ENCODE data around the gene DLGAP1. TPM values are rescaled to one million over a fixed set of nuclear protein-coding genes. Genes with fewer than 3 reads are reported as not detected.

The DLGAP1 gene
- total RNA-seq, 1 donor from 2014 or later: 7.7 TPM

- Mint-ChIP-seq H3K27me3 (ENCODE audit: low read depth) (no peaks in the 10 kb centered on the region), H3K4me1 (ENCODE audit: low read depth) (peaks cover 7% of the 10 kb centered on the region), H3K36me3 (ENCODE audit: low read depth) (no peaks in the 10 kb centered on the region), H3K27ac (ENCODE audit: unreplicated experiment) (no peak overlapping the region), H3K9me3 (ENCODE audit: low read depth) (no peaks in the 10 kb centered on the region), H3K4me3 (ENCODE audit: unreplicated experiment) (no peak overlapping the region)
- no peak for DNase-seq (ENCODE audit: low spot score)
- no peak for TF ChIP-seq CTCF (IDR thresholded peaks at IDR 0.05)
These were observed 507.7 kb downstream of the DLGAP1 start for GRCh38 chr18:3947383-3947782.

- H3K27me3 Mint-ChIP-seq (ENCODE audit: low read depth): no peaks in the 10 kb centered on the region
These were observed 519.8 kb downstream of the DLGAP1 start for GRCh38 chr18:3935305-3935704.

GRCh38 chr18:3932276-3932675 is 522.8 kb downstream of the DLGAP1 start:
- H3K4me1 Mint-ChIP-seq (ENCODE audit: low read depth): peaks cover 19% of the 10 kb centered on the region
- H3K27ac Mint-ChIP-seq (ENCODE audit: unreplicated experiment): no peak overlapping the region
- H3K36me3 Mint-ChIP-seq (ENCODE audit: low read depth): no peaks in the 10 kb centered on the region
- no peak for DNase-seq (ENCODE audit: low spot score)
- TF ChIP-seq CTCF (IDR thresholded peaks at IDR 0.05): no peak
- no peaks in the 10 kb centered on the region for H3K9me3 Mint-ChIP-seq (ENCODE audit: low read depth)
- no peaks in the 10 kb centered on the region for H3K27me3 Mint-ChIP-seq (ENCODE audit: low read depth)
- no peak overlapping the region for H3K4me3 Mint-ChIP-seq (ENCODE audit: unreplicated experiment)

More at GRCh38 chr18:3935305-3935704, 519.8 kb downstream of the DLGAP1 start:
- Mint-ChIP-seq H3K4me1 (ENCODE audit: low read depth) (peaks cover 9% of the 10 kb centered on the region), H3K4me3 (ENCODE audit: unreplicated experiment) (no peak overlapping the region), H3K9me3 (ENCODE audit: low read depth) (peaks cover 6% of the 10 kb centered on the region), H3K27ac (ENCODE audit: unreplicated experiment) (no peak overlapping the region), H3K36me3 (ENCODE audit: low read depth) (no peaks in the 10 kb centered on the region)
- TF ChIP-seq CTCF (IDR thresholded peaks at IDR 0.05): no peak
- no peak for DNase-seq (ENCODE audit: low spot score)

GRCh38 chr18:3931542-3932112 is 523.5 kb downstream of the DLGAP1 start:
- Mint-ChIP-seq H3K36me3 (ENCODE audit: low read depth) (no peaks in the 10 kb centered on the region), H3K9me3 (ENCODE audit: low read depth) (no peaks in the 10 kb centered on the region), H3K27ac (ENCODE audit: unreplicated experiment) (no peak overlapping the region), H3K4me3 (ENCODE audit: unreplicated experiment) (no peak overlapping the region), H3K27me3 (ENCODE audit: low read depth) (no peaks in the 10 kb centered on the region), H3K4me1 (ENCODE audit: low read depth) (peaks cover 19% of the 10 kb centered on the region)
- DNase-seq (ENCODE audit: low spot score): no peak
- no peak for TF ChIP-seq CTCF (IDR thresholded peaks at IDR 0.05)

GRCh38 chr18:3931013-3931315 is 524.1 kb downstream of the DLGAP1 start:
- Mint-ChIP-seq H3K4me1 (ENCODE audit: low read depth) (peaks cover 21% of the 10 kb centered on the region), H3K27me3 (ENCODE audit: low read depth) (no peaks in the 10 kb centered on the region), H3K4me3 (ENCODE audit: unreplicated experiment) (no peak overlapping the region), H3K36me3 (ENCODE audit: low read depth) (no peaks in the 10 kb centered on the region), H3K27ac (ENCODE audit: unreplicated experiment) (no peak overlapping the region), H3K9me3 (ENCODE audit: low read depth) (no peaks in the 10 kb centered on the region)
- TF ChIP-seq CTCF (IDR thresholded peaks at IDR 0.05): no peak
- no peak for DNase-seq (ENCODE audit: low spot score)
